IMR-90 (cell line): ENCODE data around the gene MTMR1.

Experiments
- BHLHE40 ChIP-seq: fragments of 150-350 bp; IDR thresholded peaks from 2 replicates; pipeline ENCODE4 v1.6.1; 2016; ENCODE audit warnings: mild to moderate bottlenecking, low read depth, low read length
- CEBPB ChIP-seq: IDR thresholded peaks from 2 replicates; pipeline ENCODE4 v1.6.1; 2012; ENCODE audit warnings: low read depth, low read length, improper control_type of control experiment
- CHD1 ChIP-seq: IDR thresholded peaks from 2 replicates; pipeline ENCODE4 v1.6.1; 2012; ENCODE audit warnings: low read depth, low read length, improper control_type of control experiment
- FOS ChIP-seq: fragments of 150-350 bp; IDR thresholded peaks from 2 replicates; pipeline ENCODE4 v1.6.1; 2016; ENCODE audit warnings: low read depth, low read length
- MAFK ChIP-seq: IDR thresholded peaks from 2 replicates; pipeline ENCODE4 v1.6.1; 2012; ENCODE audit warnings: low read depth, low read length, improper control_type of control experiment
- MAZ ChIP-seq: IDR thresholded peaks from 2 replicates; pipeline ENCODE4 v1.6.1; 2012; ENCODE audit warnings: low read depth, mild to moderate bottlenecking, low read length, improper control_type of control experiment, moderate library complexity, borderline replicate concordance
- MXI1 ChIP-seq: IDR thresholded peaks from 2 replicates; pipeline ENCODE4 v1.6.1; 2012; ENCODE audit warnings: low read depth, mild to moderate bottlenecking, low read length, moderate library complexity, borderline replicate concordance
- POLR2A ChIP-seq: IDR thresholded peaks from 2 replicates; pipeline ENCODE4 v1.6.1; 2012; ENCODE audit warnings: mild to moderate bottlenecking, low read depth, low read length
- RAD21 ChIP-seq: IDR thresholded peaks from 2 replicates; pipeline ENCODE4 v1.6.1; 2012; ENCODE audit warnings: low read length, improper control_type of control experiment
- RCOR1 ChIP-seq: IDR thresholded peaks from 2 replicates; pipeline ENCODE4 v1.6.1; 2012; ENCODE audit warnings: mild to moderate bottlenecking, low read length, improper control_type of control experiment; ENCODE audit not compliant: insufficient replicate concordance
- SMC3 ChIP-seq: fragments of 150-350 bp; IDR thresholded peaks from 2 replicates; pipeline ENCODE4 v1.6.1; 2016; ENCODE audit warnings: low read depth, mild to moderate bottlenecking, antibody characterized with exemption, low read length, moderate library complexity
- TF ChIP-seq, protein P1 (sequence below): conservative IDR thresholded peaks from 2 replicates; pipeline ENCODE4 v1.5.1; 2012; ENCODE audit warnings: mild to moderate bottlenecking, low read depth, low read length, improper control_type of control experiment
- TF ChIP-seq, protein P2 (sequence below): fragments of 150-350 bp; IDR thresholded peaks from 2 replicates; pipeline ENCODE4 v1.6.1; 2017; ENCODE audit warnings: mild to moderate bottlenecking, antibody characterized with exemption, low read length, low read depth

DNA sequence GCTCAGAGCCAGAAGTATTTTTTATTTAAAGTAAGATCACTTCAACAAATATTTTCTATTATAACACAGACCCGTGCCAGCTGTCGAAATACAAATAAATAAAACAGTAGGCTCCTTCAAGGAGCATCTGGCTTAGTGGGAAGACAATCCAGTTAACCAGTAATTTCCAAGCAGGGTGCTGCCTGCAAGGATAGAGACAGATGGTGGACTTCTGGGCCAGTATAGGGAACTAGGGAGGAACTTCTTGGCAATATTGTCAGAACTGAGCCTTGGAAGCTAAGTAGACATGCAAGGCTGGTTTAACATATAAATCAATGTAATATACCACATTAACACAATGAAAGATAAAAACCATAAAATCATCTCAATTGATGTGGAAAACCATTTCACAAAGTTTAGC, 17.0 kb upstream of the MTMR1 start:
- TF ChIP-seq, protein P1, sequence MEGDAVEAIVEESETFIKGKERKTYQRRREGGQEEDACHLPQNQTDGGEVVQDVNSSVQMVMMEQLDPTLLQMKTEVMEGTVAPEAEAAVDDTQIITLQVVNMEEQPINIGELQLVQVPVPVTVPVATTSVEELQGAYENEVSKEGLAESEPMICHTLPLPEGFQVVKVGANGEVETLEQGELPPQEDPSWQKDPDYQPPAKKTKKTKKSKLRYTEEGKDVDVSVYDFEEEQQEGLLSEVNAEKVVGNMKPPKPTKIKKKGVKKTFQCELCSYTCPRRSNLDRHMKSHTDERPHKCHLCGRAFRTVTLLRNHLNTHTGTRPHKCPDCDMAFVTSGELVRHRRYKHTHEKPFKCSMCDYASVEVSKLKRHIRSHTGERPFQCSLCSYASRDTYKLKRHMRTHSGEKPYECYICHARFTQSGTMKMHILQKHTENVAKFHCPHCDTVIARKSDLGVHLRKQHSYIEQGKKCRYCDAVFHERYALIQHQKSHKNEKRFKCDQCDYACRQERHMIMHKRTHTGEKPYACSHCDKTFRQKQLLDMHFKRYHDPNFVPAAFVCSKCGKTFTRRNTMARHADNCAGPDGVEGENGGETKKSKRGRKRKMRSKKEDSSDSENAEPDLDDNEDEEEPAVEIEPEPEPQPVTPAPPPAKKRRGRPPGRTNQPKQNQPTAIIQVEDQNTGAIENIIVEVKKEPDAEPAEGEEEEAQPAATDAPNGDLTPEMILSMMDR = no peak
- no peak for TF ChIP-seq RAD21
- TF ChIP-seq FOS = no peak
- no peak for TF ChIP-seq POLR2A
- no peak for TF ChIP-seq MAZ
- no peak for TF ChIP-seq BHLHE40
- no peak for TF ChIP-seq RCOR1
- no peak for TF ChIP-seq CEBPB
- TF ChIP-seq, protein P2, sequence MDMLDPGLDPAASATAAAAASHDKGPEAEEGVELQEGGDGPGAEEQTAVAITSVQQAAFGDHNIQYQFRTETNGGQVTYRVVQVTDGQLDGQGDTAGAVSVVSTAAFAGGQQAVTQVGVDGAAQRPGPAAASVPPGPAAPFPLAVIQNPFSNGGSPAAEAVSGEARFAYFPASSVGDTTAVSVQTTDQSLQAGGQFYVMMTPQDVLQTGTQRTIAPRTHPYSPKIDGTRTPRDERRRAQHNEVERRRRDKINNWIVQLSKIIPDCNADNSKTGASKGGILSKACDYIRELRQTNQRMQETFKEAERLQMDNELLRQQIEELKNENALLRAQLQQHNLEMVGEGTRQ = no peak
- no peak for TF ChIP-seq SMC3
- TF ChIP-seq MAFK = no peak
- TF ChIP-seq MXI1 = no peak
- TF ChIP-seq CHD1 = no peak
